K562 (cell line): Measurements from ENCODE around the gene NRXN3. TPM values are rescaled to one million over a fixed set of nuclear protein-coding genes. Genes with fewer than 3 reads are reported as not detected.

ENCODE experiments used
- ATAC-seq: fragments of 200-7000 bp; cut with Tn5 transposase; 3 replicates; pipeline ENCODE4 v1.9.1; 2020; ENCODE audit warnings: moderate library complexity
- BruUV-seq: library from RNA; stranded (reverse); fragments of 400-500 nt; replicated peaks from 2 replicates; lab custom pipeline; 2021; lab: Mats Ljungman, UMichigan
- CTCF ChIA-PET: fragments of 300-600 bp; formaldehyde crosslinking; extraction: SDS; loops from one replicate; lab custom pipeline; 2021; ENCODE audit warnings: low intra/inter-chr PET ratio; lab: Yijun Ruan, JAX
- POLR2A ChIA-PET: fragments of 300-600, 350-650 bp; sonication (Branson Sonifier 250); formaldehyde crosslinking; extraction: SDS; loops from one replicate; lab custom pipeline; 2021; ENCODE audit warnings: antibody characterized with exemption, inconsistent platforms; lab: Yijun Ruan, JAX
- DNase-seq, 4 experiments: peaks; one replicate each; pipeline versions ENCODE4 v3.0.0 to v3.0.0-alpha.2; 2011 to 2018; ENCODE audit warnings: low spot score in 3 of 4, mixed read lengths in 3 of 4; ENCODE audit errors: extremely low read depth in 1 of 4
- FAIRE-seq: peaks from 2 replicates; lab custom pipeline; 2011; peaks lifted over from hg19 to GRCh38; lab: Jason Lieb, UNC
- H2AFZ ChIP-seq: 2 replicates; pipeline ENCODE4 v1.6.0; 2011; ENCODE audit warnings: low read depth, low read length, control low read depth, inconsistent platforms
- H3K27ac ChIP-seq: fragments of 200-600 bp; 3 replicates; pipeline ENCODE4 v1.8.0; 2011; ENCODE audit warnings: low read depth, mild to moderate bottlenecking, control low read depth, inconsistent platforms, low read length, moderate library complexity, mixed read lengths; ENCODE audit errors: extremely low read depth
- H3K27me3 ChIP-seq, 2 experiments: fragments of 300-600 bp in 1 of 2; 2 replicates in 1 of 2; 3 replicates in 1 of 2; pipeline versions ENCODE4 v1.6.0 to v1.8.0; 2011; ENCODE audit warnings: inconsistent platforms in 2 of 2, low read length in 2 of 2, mild to moderate bottlenecking in 1 of 2, mixed read lengths in 1 of 2, moderate library complexity in 1 of 2; ENCODE audit not compliant: control insufficient read depth in 2 of 2, insufficient read depth in 2 of 2
- H3K36me3 ChIP-seq: fragments of 300-600 bp; 3 replicates; pipeline ENCODE4 v1.8.0; 2011; ENCODE audit warnings: mild to moderate bottlenecking, low read length, inconsistent platforms; ENCODE audit not compliant: control insufficient read depth, insufficient read depth
- H3K4me1 ChIP-seq, 2 experiments: fragments of 200-600 bp in 1 of 2; replicated peaks in 1 of 2; 2 replicates in 1 of 2; 3 replicates in 1 of 2; pipeline versions ENCODE4 v1.5.1 to v1.8.0; 2011; ENCODE audit warnings: inconsistent platforms in 2 of 2, low read length in 2 of 2, mild to moderate bottlenecking in 1 of 2, mixed read lengths in 1 of 2, moderate library complexity in 1 of 2; ENCODE audit not compliant: control insufficient read depth in 2 of 2, insufficient read depth in 2 of 2
- H3K4me2 ChIP-seq: 2 replicates; pipeline ENCODE4 v1.6.1; 2011; ENCODE audit warnings: low read length, control low read depth, inconsistent platforms, mixed read lengths; ENCODE audit not compliant: insufficient read depth
- H3K4me3 ChIP-seq: fragments of 200-600 bp; sonication (generic), shearing (Covaris generic); 2 replicates; pipeline ENCODE4 v1.5.1; 2016; ENCODE audit warnings: control low read depth, inconsistent platforms
- H3K79me2 ChIP-seq: fragments of 200-600 bp; 3 replicates; pipeline ENCODE4 v1.8.0; 2011; ENCODE audit warnings: low read length, inconsistent platforms; ENCODE audit not compliant: control insufficient read depth, insufficient read depth
- H3K9ac ChIP-seq, 2 experiments: 2 replicates each; pipeline versions ENCODE4 v1.6.0 to v1.6.1; 2011; ENCODE audit warnings: low read depth in 2 of 2, low read length in 2 of 2, control low read depth in 1 of 2, inconsistent platforms in 1 of 2, mild to moderate bottlenecking in 1 of 2, mixed read lengths in 1 of 2; ENCODE audit not compliant: insufficient read depth in 1 of 2
- H3K9me1 ChIP-seq: one replicate; pipeline ENCODE4 v1.6.0; 2011; ENCODE audit warnings: inconsistent platforms, mild to moderate bottlenecking, low read length, moderate library complexity; ENCODE audit not compliant: control insufficient read depth, insufficient read depth
- H3K9me3 ChIP-seq: replicated peaks from 2 replicates; pipeline ENCODE4 v1.5.1; 2011; ENCODE audit warnings: low read depth, low read length, inconsistent platforms; ENCODE audit not compliant: control insufficient read depth, insufficient read depth
- H4K20me1 ChIP-seq: replicated peaks from 2 replicates; pipeline ENCODE4 v1.6.1; 2011; ENCODE audit warnings: low read length, inconsistent platforms, mixed read lengths; ENCODE audit not compliant: control insufficient read depth, insufficient read depth
- ARID2 ChIP-seq: fragments of 450-650 bp; IDR thresholded peaks from 2 replicates; pipeline ENCODE4 v1.6.1; 2017; ENCODE audit warnings: antibody characterized with exemption, mild to moderate bottlenecking
- BDP1 ChIP-seq: IDR thresholded peaks from 3 replicates; pipeline ENCODE4 v1.6.1; 2011; ENCODE audit not compliant: insufficient read length, insufficient read depth
- E2F1 ChIP-seq: sonication (generic); formaldehyde crosslinking; IDR thresholded peaks from 2 replicates; pipeline ENCODE4 v1.8.1; 2023; ENCODE audit warnings: mild to moderate bottlenecking, missing genetic modification reagents, moderate library complexity
- GATAD2B ChIP-seq: fragments of 450-650 bp; IDR thresholded peaks from 2 replicates; pipeline ENCODE4 v1.6.1; 2017; ENCODE audit warnings: mild to moderate bottlenecking, borderline replicate concordance
- JUN ChIP-seq, 2 experiments: sonication (generic) in 1 of 2; formaldehyde crosslinking in 1 of 2; IDR thresholded peaks; 2 replicates each; pipeline versions ENCODE4 v1.6.1 to v1.8.0; 2012 to 2022; ENCODE audit warnings: borderline replicate concordance in 2 of 2, mild to moderate bottlenecking in 2 of 2, improper control_type of control experiment in 1 of 2, low read depth in 1 of 2, low read length in 1 of 2, missing genetic modification reagents in 1 of 2
- MAFK ChIP-seq: IDR thresholded peaks from 2 replicates; pipeline ENCODE4 v1.6.1; 2011; ENCODE audit warnings: low read length, improper control_type of control experiment
- POLR2G ChIP-seq: fragments of 200-400 bp; formaldehyde crosslinking; IDR thresholded peaks from 2 replicates; pipeline ENCODE4 v1.6.1; 2017; ENCODE audit warnings: low read depth, mild to moderate bottlenecking, antibody characterized with exemption, low read length, moderate library complexity
- RAD51 ChIP-seq: fragments of 450-650 bp; IDR thresholded peaks from 2 replicates; pipeline ENCODE4 v1.7.1; 2016; ENCODE audit warnings: low read depth, mild to moderate bottlenecking, borderline replicate concordance
- RNF2 ChIP-seq: sonication (generic); IDR thresholded peaks from 2 replicates; pipeline ENCODE4 v1.6.1; 2016
- RNF219 ChIP-seq: fragments of 250-450 bp; sonication (Bioruptor Pico); IDR thresholded peaks from 2 replicates; pipeline ENCODE4 v1.5.0; 2022; ENCODE audit warnings: mild to moderate bottlenecking
- STAG1 ChIP-seq: sonication (generic); formaldehyde crosslinking; IDR thresholded peaks from 2 replicates; pipeline ENCODE4 v1.5.0; 2020; ENCODE audit warnings: missing genetic modification reagents, borderline replicate concordance
- TCF7L2 ChIP-seq: fragments of 150-350 bp; IDR thresholded peaks from 2 replicates; pipeline ENCODE4 v1.6.1; 2016; ENCODE audit warnings: low read depth, mild to moderate bottlenecking, low read length, moderate library complexity
- TEAD4 ChIP-seq, 2 experiments: sonication (generic) in 1 of 2; formaldehyde crosslinking in 1 of 2; IDR thresholded peaks; 2 replicates each; pipeline versions ENCODE4 v1.6.1 to v1.8.0; 2012 to 2022; ENCODE audit warnings: borderline replicate concordance in 1 of 2, inconsistent platforms in 1 of 2, low read length in 1 of 2, mild to moderate bottlenecking in 1 of 2, missing genetic modification reagents in 1 of 2
- ZC3H4 ChIP-seq: sonication (generic); formaldehyde crosslinking; IDR thresholded peaks from 2 replicates; pipeline ENCODE4 v1.9.0; 2021; ENCODE audit warnings: missing genetic modification reagents, borderline replicate concordance
- WGBS: fragments of 100-300 bp; shearing (Covaris generic); methylation state at CpG from one replicate; pipeline ENCODE4 v1.1.6; 2016; ENCODE audit warnings: low coverage, mixed read lengths; ENCODE audit not compliant: insufficient coverage; ENCODE audit errors: missing lambda C conversion rate; 5-methylcytosine and 5-hydroxymethylcytosine counted together
- in situ Hi-C: fragments of 300-500 bp; cut with MboI; formaldehyde crosslinking; loops from 4 replicates; pipeline ENCODE4 v1.15.0; 2018; ENCODE audit warnings: inconsistent platforms, mixed read lengths
- intact Hi-C: fragments of 100-400 bp; cut with micrococcal nuclease; formaldehyde crosslinking; loops from 2 replicates; pipeline ENCODE4 v1.14.2; 2022
- polyA plus RNA-seq, 8 experiments: library from polyadenylated mRNA; depleted of rRNA in 4 of 8; stranded (reverse) in 5 of 8; unstranded in 3 of 8; fragments of >200 nt; fragmentation: Nextera tagmentation in 2 of 8; fragmentation: Illumina TruSeq in 1 of 8; extraction: Ambion mirVana in 2 of 8; extraction: Trizol in 1 of 8; gene quantifications; 2 replicates each; pipeline versions ENCODE4 v1.2.1 to v1.2.3, GENCODE V29; 2011 to 2014; ENCODE audit warnings: inconsistent platforms in 1 of 8, missing spikeins in 1 of 8
- total RNA-seq, 7 experiments: library from RNA; depleted of rRNA in 6 of 7; stranded (reverse); fragments of >200 nt in 6 of 7; fragmentation: Illumina TruSeq in 2 of 7; extraction: Trizol in 2 of 7; gene quantifications; 2 replicates each; pipeline versions ENCODE4 v1.2.1 to v1.2.3, GENCODE V29; 2011 to 2021; ENCODE audit warnings: low replicate concordance in 1 of 7
- TF ChIP-seq, protein P1 (sequence below): IDR thresholded peaks from 2 replicates; pipeline ENCODE4 v1.6.1; 2016; ENCODE audit warnings: missing genetic modification characterization, missing compliant biosample characterization
- TF ChIP-seq, protein P2 (sequence below): IDR thresholded peaks from 2 replicates; pipeline ENCODE4 v1.6.1; 2012; ENCODE audit warnings: low read depth, low read length, improper control_type of control experiment, borderline replicate concordance

The NRXN3 gene
- total and polyA plus RNA-seq, 9 of the 15 experiments (the other 6 are each of a cell fraction or from before 2014, with no cell fraction given): 0.09 TPM; not detected in 8

DNA sequence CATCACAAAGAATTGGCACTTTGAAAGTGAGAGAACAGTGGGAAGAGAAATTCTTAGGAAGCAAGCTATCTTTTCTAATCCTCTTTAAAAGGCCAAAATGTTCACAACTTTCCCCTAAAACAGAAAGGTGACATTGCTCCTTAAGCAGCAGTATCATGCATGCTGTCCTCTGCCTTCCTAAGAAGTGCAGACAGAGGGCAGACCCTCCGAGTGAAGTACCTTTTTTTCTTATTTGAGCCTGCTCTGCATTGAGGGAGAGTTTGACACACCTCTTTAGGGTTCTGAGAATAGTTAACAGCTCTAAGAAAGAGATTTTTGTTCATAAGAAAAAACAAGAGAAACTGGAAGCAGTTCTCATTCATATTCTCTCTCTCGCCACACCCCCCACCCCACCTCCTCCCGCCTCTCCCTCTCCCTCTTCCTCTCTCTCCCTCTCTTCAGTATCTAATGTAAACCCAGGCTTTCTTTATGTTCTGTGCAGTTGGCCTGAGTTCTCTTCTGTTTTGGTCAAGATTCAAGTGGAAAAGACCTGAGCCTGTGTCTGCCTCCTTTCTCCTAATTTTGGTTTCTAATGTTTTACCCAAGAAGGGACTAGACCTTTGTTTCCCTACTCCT lies 1332.1 kb downstream of the NRXN3 start:
- Histone ChIP-seq H4K20me1 (no peaks in the 10 kb centered on the region), H3K27me3 (no peaks in the 10 kb centered on the region), H3K4me1 (no peaks in the 10 kb centered on the region), H3K9me3 (no peaks in the 10 kb centered on the region), H3K36me3 (no peaks in the 10 kb centered on the region), H3K4me2 (no peak overlapping the region), H3K4me3 (no peak overlapping the region), H3K9ac (no peak overlapping the region), H3K79me2 (no peaks in the 10 kb centered on the region), H2AFZ (no peak overlapping the region), H3K9me1 (no peaks in the 10 kb centered on the region), H3K27ac (no peak overlapping the region)
- in situ Hi-C loops: no loop called here
- CTCF ChIA-PET: no interaction called here
- 0% methylated on average over 2 of the region's 3 CpGs for WGBS
- DNase-seq: no peak
- intact Hi-C loops: no loop called here
- POLR2A ChIA-PET: no interaction called here
- FAIRE-seq: no peak
- BruUV-seq: no TSS peak
- no peak for ATAC-seq
- TF ChIP-seq RNF2 (no peak), ZC3H4 (CRISPR knock-in tag) (no peak), RAD51 (no peak), BDP1 (no peak), TEAD4 (IDR thresholded peaks at IDR 0.05; ENCODE audit: low read length) (no peak), TEAD4 (CRISPR knock-in tag; IDR thresholded peaks at IDR 0.05; ENCODE audit: borderline replicate concordance) (no peak), RNF219 (CRISPR knock-in tag) (no peak), JUN (IDR thresholded peaks at IDR 0.05; ENCODE audit: borderline replicate concordance, low read depth, low read length) (no peak), JUN (CRISPR knock-in tag; IDR thresholded peaks at IDR 0.05; ENCODE audit: borderline replicate concordance) (no peak), E2F1 (CRISPR knock-in tag) (no peak), GATAD2B (no peak), MAFK (no peak), TCF7L2 (no peak), STAG1 (no peak), ARID2 (no peak), POLR2G (no peak)
- TF ChIP-seq, protein P1, sequence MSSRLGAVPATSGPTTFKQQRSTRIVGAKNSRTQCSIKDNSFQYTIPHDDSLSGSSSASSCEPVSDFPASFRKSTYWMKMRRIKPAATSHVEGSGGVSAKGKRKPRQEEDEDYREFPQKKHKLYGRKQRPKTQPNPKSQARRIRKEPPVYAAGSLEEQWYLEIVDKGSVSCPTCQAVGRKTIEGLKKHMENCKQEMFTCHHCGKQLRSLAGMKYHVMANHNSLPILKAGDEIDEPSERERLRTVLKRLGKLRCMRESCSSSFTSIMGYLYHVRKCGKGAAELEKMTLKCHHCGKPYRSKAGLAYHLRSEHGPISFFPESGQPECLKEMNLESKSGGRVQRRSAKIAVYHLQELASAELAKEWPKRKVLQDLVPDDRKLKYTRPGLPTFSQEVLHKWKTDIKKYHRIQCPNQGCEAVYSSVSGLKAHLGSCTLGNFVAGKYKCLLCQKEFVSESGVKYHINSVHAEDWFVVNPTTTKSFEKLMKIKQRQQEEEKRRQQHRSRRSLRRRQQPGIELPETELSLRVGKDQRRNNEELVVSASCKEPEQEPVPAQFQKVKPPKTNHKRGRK (tag): no peak
- TF ChIP-seq, protein P2, sequence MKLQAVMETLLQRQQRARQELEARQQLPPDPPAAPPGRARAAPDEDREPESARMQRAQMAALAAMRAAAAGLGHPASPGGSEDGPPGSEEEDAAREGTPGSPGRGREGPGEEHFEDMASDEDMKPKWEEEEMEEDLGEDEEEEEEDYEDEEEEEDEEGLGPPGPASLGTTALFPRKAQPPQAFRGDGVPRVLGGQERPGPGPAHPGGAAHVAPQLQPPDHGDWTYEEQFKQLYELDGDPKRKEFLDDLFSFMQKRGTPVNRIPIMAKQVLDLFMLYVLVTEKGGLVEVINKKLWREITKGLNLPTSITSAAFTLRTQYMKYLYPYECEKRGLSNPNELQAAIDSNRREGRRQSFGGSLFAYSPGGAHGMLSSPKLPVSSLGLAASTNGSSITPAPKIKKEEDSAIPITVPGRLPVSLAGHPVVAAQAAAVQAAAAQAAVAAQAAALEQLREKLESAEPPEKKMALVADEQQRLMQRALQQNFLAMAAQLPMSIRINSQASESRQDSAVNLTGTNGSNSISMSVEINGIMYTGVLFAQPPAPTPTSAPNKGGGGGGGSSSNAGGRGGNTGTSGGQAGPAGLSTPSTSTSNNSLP: no peak
